Stimulated activated CD8-positive, alpha-beta memory T cell treated with anti-CD3 and anti-CD28 coated beads, Interleukin-4, amount 100 ng/mL, for 1 hour (primary cell): ENCODE data around the gene RRAS.
A peak's percentile ranks its signal among the peaks of the same experiment; 100 is the strongest.

Experiments used
- DNase-seq, 2 donors: peaks; one replicate each; pipeline ENCODE4 v3.0.0-alpha.2; 2020; ENCODE audit warnings: low read depth in 2 of 2, low spot score in 1 of 2

RRAS gene

GRCh38 chr19:49640113-49640898 lies at the start of gene RRAS:
Gene RRAS, minus strand, starts transcription at chr19:49640143. Its CDS starts 45 bp downstream, at chr19:49640098.
- DNase-seq, result peak; percentile 97 to 99

DNA sequence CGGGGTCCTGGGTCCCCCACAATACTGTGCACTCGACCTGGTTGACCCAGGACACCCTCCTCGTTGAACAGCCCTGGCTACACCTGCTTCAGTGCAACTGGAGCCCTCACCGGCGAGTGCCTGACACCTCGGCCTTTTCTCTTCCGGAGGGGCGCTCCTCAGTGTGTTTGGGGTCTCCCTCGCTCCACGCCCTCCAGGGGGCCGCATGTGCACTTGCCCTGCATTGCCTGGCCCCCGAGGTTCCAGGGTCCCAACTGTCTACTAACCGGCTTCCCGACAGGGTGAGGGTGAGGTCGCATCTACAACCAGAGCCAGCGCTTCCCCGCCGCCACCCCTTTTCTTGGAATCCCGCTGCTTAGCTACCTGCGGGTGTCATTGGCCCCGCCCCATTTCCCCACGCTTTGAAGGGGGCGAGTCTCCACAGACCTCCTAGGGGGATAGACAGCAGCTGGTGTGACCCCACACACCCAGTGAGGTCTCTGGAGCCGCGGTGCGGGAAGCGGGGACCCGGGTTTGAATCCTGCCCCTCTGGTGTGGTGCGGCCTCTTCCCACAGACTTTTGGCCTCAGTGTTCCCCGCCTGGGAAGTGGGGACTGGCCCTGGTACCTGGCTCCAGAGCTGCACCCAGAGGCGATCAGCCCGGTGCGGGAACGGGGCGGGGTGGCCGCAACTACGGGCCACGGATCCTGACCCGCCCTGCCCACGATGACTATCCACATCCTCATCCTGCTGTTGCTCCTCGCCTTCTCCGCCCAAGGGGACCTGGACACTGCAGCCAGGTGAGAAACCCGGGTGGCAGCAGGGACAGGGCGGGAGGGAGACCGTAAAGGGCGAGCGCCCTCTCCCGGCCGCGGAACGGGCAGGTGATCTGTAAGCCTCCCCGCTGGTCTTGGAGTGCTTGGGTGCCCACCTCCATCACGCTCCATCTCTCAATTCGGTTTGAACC lies 49.5 kb upstream of the RRAS start, which contains the start of gene ADM5:
Gene ADM5, plus strand, starts transcription at position 462 of the 946 bp plus-strand sequence. Its CDS starts 244 bp downstream, at position 706.
- no peak for DNase-seq

DNA sequence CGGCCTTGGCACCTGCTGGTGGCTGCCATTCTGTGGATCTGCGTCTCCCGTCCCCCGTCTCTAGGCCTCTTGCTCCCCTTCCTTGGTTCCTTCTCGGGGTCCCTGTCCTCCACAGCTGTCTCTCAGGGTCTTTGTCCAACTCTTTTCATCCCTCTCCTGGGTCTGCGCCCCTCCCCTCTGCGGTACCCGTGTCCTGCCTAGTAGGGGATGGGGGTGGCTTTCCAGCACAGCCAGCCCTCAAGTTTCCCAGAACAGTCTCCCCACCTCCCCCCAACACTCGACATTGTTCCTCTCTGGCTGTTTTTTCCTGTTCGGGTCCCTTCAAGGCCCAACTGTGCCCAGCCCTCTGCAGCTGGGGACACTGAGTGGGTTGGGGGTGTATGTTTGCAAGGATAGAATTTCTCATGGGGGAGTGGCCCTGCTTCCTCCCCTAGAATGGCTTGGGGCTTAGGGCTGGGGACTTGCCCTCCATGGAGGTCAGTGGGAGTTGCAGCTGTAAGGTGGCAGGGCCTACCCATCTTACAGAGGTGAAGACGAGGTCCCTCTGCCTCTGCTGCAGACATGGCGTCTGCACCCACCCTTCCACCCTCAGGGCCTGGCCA lies 48.7 kb upstream of the RRAS start:
- no peak for DNase-seq

DNA sequence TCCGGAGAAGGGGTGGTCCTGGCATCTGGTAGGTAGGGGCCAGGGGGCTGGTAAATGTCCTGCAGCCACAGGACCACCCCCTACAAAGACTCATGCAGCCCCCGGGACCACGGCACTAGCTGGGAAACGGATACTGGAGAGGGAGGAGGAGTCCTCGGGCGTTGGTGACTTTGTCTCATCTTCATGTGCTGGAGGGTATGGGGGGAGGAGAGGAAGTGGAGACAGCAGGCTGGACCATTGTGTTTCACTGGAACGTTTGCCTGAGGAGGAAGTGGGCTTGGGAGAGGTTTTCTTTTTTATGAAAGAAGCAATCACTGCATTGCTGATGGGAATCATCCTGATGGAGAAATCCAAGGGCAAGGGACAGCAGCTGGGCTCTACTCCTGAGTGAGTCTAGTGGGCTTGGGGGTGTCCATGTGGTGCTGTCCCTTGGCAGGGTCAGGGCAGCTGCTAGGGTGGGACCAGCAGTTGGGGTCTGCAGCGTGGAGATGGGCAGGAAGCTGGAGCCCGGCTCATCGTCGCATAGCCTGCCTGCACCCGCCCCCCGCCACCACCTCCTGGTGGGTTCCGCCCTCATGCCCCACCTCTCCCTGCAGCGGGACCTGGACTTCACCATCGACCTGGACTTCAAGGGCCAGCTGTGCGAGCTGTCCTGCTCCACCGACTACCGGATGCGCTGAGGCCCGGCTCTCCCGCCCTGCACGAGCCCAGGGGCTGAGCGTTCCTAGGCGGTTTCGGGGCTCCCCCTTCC lies 47.8 kb upstream of the RRAS start:
- no peak for DNase-seq

DNA sequence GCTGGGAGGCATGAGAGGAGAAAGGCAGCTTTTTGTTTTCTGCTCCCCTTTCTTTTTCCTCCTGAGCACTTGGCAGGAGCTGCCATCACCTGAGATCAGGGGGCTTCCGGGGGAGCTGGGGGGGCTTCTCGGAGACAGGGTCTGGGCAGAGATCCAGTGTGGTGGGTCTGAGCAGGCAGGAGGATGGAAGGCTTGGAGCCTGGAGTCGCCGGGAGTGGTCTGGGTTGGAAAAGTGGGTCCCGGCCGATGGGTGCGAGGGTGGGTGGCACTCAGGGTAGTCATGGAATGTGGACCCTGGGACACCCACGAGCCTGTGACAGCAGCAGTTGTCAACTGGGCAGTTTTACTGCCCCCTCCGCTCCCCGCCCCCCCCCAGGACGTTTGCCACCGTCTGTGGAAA lies 47.2 kb upstream of the RRAS start:
- DNase-seq, result no peak

GRCh38 chr19:49686503-49687088 lies 46.7 kb upstream of the RRAS start:
- DNase-seq, result no peak

GRCh38 chr19:49685845-49686332 lies 45.9 kb upstream of the RRAS start:
- no peak for DNase-seq

- DNase-seq, result no peak
These were observed 45.1 kb upstream of the RRAS start for GRCh38 chr19:49684983-49685553.

- DNase-seq, result no peak
These were observed 44.5 kb upstream of the RRAS start for GRCh38 chr19:49684251-49684982.

DNA sequence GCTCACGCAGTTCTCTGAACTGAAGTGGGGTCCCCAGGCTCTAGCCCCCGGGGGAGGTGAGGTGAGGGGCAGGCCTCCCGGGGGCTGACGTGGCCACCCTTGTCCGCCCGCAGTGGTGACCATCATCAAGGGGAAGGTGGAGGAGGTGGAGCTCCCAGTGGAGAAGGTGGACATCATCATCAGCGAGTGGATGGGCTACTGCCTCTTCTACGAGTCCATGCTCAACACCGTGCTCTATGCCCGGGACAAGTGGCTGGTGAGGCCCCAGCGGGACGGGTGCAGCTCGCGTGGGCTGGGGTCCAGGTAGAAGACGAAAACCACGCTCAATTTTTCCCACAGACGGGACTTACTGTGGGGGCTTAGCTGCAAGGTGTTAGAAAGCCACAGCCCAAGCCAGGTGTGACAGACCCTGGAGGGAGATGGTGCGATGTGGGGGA lies 43.9 kb upstream of the RRAS start:
- DNase-seq, result no peak

DNA sequence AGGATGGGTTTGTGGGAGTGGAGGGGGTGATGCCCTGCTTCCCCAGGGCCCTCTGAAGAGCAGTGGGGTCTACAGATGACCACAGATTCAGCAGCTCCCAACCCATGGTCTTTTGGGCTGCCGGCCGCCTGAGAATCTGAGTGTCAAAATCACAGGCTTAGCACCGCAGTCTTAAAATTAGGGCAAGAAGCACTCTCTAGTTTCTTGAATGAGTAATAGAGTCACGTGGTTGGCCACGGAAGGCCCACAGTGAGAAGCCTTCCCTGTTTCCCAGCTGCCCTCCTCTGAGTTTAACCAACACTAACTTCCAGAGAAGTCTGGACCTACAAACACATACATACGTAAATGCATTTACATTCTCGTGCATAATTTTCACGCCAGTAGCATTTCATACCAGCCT lies 42.3 kb upstream of the RRAS start:
- no peak for DNase-seq

DNA sequence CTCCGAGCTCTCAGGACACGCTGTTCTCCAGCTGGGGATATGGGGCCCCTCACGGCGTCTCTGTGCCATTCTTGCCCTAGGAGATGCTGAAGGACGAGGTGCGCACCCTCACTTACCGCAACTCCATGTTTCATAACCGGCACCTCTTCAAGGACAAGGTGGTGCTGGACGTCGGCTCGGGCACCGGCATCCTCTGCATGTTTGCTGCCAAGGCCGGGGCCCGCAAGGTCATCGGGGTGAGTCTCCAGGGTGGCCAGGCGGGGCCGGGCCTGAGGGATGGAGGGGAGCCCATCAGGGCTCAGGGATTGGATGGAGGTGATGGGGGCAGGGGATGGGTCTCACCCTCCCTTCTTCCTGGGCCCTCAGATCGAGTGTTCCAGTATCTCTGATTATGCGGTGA lies 41.9 kb upstream of the RRAS start:
- DNase-seq, result no peak

GRCh38 chr19:49680421-49681351 lies 40.7 kb upstream of the RRAS start:
- DNase-seq, result peak; percentile 90 to 93

GRCh38 chr19:49679771-49680413 lies 39.9 kb upstream of the RRAS start:
- no peak for DNase-seq

DNA sequence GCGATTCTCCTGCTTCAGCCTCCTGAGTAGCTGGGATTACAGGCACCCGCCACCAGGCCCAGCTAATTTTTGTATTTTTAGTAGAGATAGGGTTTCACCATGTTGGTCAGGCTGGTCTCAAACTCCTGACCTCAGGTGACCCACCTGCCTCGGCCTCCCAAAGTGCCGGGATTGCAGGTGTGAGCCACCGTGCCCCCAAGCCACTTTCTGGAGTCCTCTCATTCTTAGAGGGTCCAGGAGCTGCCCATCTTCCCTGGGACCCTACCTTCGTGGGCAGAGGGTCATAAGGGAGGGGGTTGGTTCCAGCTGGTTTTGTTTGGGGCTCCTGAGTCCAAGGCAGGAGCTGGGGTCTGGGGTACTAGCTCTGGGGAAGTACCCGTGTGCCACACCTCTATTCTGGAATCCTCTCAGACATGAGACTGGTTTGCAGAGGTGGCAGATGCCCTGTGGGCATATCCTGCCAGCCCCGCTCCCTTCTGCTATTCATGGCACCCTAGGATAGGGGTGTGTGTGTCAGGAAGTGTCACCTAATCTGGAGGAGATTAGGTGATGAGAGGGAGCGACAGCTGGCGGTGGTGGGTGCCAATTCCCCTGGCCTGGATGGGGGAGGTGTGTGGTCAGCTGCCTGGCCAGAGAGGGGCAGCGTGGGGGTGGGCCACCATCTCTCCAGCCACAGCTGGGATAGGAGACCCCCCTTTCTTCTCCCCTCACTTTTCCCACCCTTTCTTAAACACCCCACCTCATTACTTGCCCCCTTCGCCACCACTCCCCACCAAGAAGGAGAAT lies 39.2 kb upstream of the RRAS start:
- DNase-seq, result no peak

DNA sequence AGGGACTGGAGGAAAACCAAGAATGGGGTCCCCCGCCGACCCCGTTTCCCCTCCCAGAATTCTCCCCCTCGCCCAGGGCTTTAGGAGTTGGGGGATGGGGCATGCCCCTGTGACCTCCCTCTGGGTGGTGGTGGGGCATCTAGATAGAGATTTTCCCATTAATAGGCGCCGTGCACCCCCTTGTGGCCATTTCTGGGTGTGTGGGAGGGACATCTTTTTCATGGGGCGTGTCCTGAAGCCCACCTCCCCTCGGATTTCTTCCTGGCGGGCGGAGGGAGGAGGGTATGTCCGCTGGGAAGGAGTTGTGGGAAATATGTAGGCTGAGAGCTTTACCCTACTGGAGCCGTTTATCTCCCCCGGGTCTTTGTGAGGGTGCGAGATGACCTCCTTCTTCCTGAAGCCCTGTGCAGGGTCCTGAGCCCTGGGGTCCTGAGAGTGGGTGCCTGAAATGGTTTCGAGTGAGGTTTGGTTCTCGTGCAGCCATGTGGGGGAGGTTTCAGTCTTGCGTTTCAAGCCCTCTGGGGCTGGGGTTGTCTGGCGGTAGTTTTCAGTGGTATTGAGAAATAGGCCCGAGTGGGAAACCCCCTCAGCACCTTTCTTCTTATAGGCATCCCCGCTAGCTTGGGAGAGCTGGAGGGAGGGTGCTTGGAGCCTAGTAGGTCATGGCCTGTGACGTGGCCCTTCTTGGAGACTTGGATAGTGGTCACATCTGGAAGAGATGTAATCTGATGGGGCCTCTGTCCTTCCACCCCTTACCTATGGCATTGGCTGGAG lies 38.1 kb upstream of the RRAS start:
- peak; percentile 62 to 69 for DNase-seq
